ENCODE results near the gene NOTCH1.
"Not testable (repeated sequence)": the region's sequence is repeated elsewhere in the genome, so short reads cannot be mapped to it uniquely, and the experiment has no call there.

NOTCH1 gene

DNA sequence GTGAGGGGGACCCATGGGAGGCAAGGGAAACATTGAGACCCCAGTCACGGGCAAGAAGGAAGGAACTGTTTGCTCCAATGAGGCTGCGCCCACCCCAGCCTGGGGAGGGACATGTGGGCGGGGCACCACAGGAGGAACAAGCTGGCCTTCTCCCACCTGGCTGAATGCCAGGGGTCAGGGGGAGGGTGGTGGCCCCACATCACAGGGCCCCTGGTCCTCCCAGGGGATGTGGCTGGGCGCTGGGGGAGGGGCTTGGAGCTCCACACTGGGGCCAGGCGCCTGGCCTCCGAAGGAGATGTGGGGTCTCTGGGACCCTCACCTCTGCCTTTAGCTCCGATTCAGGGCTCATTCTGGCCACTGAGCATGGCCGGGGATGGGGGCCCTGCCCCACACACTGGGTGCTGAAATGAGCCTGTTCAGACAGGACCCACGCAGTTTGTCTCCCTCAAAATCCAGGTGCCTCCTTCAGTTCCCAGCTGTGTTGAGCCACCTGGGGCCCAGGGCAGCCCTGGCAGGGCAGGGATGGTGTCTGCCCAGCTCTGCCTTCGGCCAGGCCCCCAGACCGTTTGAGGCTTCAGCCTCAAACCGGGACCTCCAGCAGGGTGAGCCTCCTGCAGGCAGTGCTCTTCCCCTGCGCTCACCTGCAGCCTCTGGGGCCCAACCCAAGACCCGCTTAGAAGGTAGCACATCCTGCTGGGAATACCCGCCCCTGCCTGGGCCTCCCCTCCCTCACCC, 33.2 kb upstream of the NOTCH1 start:
- peak; percentile 3 for DNase-seq

DNA sequence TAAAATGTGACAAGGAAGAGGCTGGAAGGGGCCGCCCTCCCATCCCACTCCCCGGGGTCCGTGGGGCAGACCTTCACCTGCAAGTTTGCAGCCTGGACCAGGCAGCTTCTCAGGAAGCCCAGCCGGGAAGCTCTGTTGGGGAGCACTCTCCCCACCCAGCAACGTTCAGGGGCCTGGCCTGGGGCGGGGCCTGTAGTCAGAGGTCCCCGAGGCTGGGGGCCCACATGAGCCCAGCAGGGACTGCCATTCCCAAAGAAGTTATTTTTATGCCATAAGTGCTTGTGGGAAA, 32.7 kb upstream of the NOTCH1 start:
- DNase-seq: no peak

DNA sequence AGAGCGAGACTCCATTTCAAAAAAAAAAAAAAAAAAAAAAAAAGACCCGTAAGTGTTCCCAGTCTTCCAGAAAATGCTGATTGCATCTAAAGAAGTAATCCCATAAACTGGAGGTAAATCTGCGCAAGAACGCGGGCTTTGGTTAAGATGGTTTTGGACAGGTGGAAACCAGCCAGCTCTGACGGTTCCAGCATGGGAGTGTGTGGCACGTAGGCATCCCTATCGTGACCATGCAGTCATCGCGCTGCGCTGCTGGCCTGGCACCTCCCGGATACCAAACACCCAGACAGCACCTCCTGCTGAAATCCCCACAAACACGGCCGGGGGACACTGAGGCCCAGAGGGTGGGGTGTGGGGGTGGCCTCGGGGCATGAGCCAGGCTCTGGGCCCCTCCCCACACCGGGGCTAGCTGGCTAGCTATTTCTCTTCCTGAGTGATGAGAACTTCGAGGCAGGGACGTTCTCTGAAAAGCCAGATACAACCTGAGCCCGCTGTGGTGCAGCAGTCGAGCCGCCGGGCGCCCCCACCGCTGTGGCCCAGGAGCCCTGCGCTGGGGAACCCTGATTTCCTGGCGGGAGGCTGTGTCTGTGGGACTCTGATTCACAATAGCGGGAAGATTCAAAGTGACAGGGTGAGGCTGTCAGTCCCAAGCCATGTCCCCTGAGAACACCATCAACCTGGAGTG, 32.2 kb upstream of the NOTCH1 start:
- DNase-seq: peak; percentile 15

DNA sequence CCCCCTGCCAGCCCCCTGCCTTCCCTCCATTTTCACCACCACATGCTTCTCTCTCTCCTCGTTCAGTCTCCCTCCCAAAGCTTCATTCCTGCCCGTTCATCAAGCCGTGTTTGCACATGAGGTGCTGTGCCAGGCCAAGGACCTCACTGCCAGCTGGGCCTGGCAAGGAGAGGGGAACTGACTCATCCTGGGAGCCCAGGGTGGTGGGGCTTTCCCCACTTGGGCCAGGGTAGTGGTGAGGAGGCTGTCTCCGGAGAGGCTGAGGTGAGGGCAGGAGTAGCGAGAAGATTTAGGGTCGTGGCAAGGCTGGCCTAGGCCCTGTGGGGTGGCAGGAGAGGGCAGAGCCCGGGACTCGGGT, 30.4 kb upstream of the NOTCH1 start:
- DNase-seq: no peak

DNA sequence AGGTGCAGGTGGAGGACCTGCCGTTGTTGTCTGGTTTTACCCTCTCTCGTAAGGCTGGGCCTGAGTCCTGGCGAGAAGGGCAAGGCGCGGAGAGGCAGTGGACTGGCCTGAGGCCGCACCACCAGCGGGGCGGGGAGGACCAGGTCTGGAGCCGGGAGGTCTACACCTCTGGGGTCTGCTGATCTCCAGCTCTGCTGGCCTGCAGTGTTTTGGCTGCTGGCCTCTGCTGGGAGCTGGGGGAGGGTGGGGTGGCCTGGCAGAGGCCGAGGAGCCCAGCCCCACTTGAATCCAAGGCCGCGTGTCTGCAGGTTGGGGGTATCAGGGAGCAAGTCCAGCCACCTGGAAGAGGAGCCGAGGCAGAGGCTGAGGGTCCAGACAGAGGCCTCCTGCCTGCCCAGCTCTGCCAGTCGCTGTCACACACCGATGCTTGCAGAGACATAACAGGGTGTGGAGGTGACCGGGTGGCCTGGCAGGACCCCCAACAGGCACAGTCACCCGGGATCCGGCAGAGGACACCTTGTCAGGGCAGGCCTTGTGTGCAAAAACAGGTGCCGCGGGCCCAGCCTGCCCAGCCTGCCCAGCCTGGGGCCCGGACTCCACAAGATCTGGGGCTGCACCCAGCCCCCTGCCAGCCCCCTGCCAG, 29.9 kb upstream of the NOTCH1 start:
- no peak for DNase-seq

DNA sequence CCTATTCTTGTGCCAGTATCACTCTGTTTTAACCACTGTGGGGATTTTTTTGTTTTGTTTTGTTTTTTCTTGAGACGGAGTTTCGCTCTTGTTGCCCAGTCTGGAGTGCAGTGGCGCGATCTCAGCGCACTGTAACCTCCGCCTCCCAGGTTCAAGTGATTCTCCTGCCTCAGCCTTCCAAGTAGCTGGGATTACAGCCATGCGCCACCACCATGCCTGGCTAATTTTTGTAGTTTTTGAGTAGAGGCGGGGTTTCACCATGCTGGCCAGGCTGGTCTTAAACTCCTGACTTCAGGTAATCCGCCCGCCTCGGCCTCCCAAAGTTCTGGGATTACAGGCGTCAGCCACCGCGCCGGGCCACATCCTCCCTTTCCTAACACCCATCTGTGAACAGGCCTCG, 28.8 kb upstream of the NOTCH1 start:
- DNase-seq: not testable (repeated sequence)

DNA sequence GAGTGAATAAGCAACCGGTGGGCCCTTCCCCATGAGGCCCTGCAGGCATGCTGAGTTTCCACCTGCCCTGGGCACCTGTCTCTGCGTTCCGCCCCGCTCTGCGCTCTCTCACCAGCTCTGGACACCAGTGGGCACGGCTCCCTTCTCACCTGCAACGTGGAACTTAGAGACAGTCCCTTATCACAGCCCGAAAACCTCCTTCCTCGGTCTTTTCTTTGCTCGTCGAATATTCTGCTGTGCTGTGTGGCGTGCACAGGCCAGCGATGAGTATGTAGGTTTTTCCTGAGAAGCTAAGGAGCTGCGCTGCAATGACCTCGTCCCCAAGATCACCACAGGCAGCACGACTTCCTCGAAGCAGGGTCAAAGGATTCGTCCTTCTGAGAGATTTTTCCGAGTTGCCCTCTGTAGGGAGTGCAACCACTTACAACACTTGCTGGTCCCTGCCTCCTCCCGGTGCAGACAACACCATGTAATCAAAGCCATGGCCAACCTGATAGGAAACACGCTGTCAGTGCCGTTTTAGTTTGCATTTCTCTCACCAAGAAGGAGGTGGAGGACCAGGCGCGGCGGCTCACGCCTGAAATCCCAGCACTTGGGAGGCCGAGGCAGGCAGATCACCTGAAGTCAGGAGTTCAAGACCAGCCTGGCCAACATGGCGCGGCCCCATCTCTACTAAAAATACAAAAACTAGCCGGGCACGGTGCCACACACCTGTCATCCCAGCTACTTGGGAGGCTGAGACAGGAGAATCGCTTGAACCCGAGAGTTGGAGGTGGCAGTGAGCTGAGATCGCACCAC, 27.2 kb upstream of the NOTCH1 start:
- DNase-seq: no peak

DNA sequence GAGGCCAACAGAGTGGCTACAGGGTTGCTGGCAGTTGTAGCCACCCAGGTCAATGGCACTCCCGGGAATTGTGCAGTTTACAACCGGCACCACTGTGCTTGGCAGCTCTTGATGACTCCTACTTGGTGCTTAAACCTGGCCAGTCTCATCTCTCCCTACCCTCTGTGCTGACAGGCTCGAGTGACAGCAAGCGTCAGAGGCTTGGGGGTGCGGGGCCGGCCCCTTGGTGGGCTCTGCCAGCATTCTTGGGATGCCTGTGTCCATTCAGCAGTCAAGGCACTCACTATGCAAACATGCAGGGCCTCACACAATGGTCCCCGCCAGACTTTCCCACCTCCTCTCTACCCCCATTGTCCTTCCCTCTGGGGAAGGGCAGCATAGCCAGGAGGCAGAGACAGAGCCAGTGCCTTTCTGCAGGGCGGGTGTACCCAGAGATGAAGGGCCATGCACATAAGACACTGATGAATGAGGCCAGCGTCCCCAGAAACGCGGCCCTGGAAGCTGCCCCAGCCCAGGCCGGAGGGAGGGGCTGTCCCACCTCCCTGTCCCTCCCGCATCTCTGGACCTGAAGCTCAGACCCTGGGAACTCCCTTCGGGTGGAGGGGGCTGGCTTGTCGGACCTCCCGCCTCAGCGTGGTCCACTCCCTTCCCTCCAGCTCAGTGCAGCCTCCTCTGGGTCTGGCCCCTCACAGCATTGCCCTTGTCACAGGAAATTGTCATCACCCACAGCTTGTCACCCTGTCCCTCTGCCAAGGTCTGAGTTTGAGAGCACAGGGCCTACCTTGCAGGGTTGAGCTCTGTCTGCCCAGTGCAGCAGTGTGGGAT, 26.4 kb upstream of the NOTCH1 start:
- no peak for DNase-seq

DNA sequence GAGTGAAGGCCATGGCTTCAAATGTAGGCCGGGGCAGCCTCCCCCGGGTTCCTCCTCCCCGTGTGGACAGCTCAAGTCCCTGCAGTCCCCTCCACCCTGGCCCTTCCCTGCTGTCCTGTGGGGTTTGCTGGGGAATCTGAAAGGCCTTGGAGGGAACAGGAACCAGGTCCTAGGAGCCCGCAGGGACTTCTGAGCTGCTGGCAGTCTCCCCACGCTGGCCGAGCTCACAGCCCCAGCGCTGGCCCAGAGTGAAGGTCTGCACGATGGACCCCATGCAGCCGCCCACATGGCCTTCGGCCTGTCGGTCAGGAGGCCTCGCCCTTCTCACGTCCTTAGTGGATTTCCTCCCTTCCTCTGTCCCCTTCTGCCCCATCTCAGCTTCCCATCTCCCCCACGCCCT, 25.7 kb upstream of the NOTCH1 start:
- no peak for DNase-seq

DNA sequence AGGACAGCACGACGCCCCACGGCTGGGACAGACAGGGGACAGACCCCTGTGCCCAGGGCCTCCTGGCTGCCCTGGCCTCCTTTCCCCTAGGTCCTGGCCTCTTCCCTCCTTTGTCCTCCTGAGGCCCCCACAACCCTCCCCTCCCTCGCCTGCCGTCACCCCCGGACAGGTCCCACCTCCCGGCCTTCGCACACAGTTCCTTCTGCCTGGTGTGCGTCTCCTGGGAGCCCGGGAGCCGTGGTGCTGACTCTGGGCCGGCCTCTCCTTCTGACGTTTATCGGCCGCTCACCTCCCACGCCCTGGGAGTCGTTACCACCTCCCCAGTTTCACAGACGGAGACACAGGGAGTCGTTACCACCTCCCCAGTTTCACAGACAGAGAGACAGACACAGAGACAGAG, 25.1 kb upstream of the NOTCH1 start:
- no peak for DNase-seq

DNA sequence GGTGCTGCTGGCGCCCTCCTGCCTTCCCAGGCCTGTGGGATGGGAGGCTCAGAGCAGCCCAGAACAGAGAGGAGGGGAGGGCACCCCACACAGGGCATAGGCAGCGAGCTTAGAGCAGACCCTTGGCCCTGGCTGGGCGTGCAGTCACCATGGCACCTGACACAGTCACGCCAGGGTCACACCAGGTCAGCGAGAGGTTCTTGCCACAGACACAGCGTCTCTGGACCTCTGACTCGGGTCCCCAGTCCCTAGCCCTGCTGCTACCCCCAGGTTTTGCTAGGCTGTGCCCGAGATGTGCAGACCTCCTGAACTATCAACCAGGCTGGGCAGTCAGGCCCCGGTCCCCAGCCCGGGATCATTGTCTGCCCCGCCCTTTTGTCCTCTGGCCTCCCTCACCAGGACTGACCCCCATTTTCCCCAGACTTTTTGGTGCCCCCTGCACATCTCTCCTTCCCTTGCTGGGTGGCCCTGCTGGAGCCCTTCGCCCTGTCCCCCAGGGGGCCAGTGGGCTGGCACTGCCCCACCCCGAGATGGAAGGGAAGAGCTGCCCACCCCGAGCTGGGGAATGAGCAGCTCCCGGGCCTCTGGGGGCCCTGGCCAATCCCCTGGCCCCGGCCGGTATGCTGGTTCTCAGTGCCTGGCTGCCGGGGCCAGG, 24.5 kb upstream of the NOTCH1 start:
- no peak for DNase-seq

DNA sequence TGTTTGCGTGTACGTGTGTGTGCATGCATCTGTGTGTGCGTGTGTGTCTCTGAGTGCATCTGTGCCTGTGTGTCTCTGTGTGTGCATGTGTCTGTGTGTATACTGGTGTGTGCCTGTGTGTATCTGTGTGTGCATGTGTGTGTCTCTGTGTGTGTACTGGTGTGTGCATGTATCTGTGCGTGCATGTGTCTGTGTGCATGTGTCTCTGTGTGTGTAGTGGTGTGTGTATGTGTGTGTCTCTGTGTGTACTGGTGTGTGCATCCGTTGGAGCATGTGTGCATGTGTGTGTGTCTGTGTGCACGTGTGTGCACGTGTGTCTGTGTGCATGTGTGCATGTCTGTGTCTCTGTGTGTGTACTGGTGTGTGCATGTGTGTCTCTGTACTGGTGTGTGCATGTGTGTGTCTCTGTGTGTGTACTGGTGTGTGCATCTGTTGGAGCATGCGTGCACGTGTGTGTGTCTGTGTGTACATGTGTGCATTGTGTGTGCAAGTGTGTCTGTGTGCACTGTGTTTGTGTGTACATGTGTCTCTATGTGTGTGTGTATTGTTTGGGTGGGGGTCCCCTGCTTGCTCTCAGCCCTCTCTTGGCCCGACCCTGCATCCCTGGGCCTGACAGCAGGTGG, 23.8 kb upstream of the NOTCH1 start:
- no peak for DNase-seq

DNA sequence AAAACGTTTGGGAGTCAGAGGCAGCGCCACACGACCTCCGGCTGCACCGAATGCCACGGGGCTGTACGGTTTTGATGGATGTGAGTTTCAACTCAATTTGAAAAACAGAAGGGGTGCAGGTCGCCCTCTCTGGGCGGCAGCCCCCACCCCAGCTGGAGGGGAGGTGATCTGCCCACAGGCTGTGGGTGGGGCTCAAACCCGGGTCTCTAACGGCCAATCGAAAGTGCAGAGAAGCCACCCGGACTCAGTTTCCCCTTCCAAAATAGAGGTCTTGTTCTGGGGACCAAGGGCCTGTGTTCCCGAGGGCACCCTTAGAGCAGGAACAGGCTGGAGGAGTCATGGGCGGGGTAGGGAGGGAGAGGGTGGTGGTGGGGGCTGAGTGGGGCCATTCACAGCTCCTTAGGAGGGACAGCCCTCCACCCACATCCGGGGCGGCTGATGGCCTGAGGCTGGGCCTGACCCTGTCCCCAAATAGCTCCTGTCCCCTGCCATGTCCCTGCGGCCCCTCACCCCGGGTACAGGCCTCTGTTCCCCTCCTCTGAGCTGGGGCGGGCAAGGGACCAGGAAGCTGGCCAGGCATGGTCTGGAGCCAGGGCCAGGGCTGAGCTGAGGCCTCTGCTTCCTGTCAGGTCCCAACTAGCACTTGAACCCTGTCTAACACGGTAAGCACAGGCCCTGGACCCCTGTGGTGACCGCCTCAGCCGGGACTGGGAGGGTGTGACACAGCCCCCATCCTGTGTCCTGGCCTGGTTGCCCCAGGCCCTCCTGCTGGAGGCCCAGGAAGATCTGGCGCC, 22.6 kb upstream of the NOTCH1 start:
- no peak for DNase-seq

DNA sequence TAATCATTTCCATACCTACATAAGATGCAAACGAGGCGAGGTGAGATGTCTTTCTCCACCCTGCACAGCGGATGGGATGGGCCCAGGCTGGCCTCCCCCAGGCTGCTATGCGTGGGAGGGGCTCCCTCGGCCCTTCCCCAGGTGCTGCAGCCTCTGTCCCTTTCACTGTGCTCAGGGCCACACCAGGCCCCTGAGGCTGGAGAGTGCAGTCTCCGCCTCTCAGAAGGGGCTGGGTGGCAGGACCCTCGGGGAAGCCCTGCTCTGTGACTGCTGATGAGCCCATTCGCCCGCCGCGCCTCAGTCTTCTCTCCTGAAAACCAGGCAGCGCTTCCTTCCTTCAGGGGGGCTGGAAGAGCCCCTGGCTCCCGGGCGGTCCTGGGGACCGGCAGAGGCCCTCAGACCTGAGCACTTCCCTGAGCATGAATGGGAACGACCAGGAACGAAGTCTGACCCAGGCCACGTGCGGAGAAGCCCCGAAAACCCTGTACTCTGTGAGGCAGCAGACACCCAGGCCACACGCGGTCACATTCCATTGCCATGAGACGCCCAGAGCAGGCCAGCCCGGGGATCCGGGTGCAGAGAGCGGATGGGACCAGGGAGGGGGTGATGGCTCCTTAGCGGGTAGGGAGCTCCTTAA, 21.9 kb upstream of the NOTCH1 start:
- DNase-seq: no peak

DNA sequence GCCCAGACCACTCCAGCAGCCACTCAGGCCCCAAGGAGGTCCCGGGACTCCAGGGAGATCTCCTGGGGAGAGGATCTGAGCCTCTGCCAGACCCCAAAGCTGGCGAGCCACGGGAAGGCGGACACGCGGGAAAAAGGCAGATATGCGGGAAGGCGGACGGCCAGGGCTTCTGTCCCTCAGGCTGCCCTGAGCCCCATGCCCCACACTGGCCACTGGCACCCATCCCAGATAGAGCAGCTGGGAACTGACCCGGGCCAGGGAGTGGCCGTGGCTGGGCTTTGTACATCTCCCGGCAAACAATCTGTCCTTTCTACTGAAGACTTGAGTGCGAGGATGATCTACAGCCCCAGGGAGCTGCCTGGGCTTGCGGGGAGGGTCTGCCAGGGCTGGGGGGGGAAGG, 21.1 kb upstream of the NOTCH1 start:
- DNase-seq: no peak

DNA sequence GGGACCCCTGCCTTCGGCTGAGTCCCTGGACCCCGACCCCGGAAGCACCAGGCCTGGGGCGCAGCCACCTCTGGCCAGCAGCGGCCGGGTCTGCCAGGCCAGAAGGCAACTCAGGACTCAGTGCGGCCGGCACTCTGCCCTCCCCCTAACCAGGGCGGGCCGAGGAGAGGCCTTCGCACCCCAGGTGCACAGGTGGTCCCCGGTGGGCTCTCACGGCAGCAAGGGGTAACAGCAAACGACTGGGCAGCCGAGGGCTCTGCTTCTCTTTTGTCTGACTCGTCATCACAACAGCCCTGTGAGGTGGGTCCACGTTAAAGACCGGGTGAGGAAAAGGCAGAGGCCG, 20.7 kb upstream of the NOTCH1 start:
- DNase-seq: no peak

DNA sequence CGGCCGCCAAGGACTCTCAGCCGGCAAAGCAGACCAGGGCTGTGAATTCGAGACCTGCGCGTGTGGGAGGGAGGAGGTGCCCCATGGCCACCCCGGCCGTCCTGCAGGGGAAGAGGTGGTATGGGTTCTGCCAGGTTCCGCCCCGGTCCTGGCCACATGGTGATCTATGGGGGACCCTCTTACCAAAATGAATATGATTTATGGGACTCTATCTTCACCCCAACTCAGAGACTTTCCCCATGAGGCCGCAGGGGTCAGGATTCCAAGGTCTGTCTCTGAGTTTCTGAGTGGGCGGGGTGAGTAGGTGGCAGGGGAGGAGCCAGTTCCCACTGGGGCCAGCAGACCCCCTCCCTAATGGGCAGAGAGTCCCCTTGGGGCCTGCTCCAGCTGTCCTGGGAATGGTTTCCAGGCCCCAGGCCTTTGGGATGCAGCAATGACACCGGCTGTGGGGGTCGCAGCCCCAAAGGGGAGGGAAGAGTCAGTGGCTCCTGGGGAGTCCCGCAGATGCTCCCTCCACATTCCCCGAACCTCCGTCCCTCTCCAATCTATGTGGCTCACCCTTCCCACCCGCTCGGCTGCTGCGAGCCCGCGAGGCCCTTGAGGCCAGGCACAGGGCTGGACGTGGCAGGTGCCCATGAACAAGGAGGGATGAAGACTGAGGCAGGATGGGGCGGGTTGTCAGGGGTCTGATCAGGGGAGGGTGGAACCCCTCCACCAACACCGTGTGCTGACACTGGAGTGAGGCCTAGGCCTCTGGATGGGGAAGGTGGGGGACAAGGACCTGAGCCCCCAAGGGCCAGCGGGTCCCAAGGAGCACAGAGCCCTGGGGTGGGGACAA, 20.1 kb upstream of the NOTCH1 start:
- no peak for DNase-seq

DNA sequence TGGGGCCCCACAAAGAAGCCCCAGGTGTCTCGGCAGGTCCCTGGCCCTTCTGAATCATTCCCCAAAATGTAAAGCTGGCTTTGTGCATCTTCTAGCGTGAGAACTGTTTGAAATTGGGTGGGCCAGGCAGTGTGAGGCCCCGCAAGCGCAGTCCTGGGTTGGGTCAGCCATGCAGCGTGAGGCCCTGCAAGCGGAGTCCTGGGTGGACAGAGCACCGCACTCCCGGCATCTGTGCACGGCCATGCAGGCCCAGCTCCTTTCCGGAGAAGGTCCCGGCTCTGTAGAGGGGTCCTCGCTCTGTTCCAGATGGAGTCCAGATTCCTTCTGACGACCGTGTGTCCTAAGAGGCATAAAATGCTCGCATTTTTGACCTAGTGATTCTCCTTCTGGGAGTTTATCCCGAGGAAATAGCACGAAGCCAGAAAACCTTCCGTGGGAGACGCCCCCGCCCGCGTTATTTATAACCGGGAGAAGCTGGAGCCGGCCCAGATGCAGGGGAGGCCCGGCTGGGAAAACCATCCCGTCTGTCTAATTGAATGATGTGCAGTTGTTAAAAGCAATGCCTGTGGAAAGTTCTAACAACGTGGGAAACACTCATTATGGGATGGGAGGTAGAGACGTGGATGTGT, 19.4 kb upstream of the NOTCH1 start:
- no peak for DNase-seq

DNA sequence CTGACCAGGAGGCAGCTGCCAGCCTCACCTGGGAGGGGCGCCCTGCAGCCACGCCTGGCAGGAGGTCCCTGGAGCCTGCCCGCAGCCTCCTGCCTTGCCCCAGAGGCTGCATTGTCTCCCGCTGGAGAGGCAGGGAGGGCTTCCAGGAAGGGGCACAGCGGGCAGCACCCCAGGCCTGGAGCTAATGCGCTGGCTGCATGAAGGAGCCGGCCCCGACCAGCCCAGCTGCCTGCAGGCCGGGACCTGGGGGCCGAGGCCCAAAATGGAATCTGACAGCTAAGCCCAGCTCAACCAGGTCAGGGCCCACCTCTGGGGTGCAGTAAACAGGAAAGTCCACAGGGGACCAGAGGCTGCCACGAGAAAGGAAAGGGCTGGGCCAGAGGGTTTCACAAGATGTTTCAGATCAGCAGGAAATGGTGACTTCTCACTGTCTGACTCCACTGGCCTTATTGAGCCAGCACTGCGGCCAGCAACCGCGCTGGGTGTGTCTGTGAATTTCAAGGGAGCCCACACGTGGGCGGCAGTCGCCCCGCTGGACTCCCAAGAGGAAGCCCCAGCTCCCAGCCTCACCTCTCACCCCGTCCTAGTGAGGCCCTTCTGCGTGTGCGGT, 18.6 kb upstream of the NOTCH1 start:
- DNase-seq: no peak

All from DMS153 (cell line).